ENCODE measurements around the gene MRPS18A. TPM values are rescaled to one million over a fixed set of nuclear protein-coding genes. Genes with fewer than 3 reads are reported as not detected.

The MRPS18A gene
- total and polyA plus RNA-seq, 2 of the 13 experiments (the other 11 are each of a cell fraction or from before 2014, with no cell fraction given) = 87.8 to 89.1 TPM

GRCh38 chr6:43667245-43668150 lies 20.1 kb downstream of the MRPS18A start (continued):
- TF ChIP-seq HIC2 (CRISPR knock-in tag; IDR thresholded peaks at IDR 0.05; ENCODE audit: low read depth) (peak; percentile 88; the same call in 1 of the 2 replicates), RBM39 (IDR thresholded peaks at IDR 0.05; ENCODE audit: low read depth, low read length, poor library complexity, severe bottlenecking) (peak; percentile 33), PATZ1 (CRISPR knock-in tag; IDR thresholded peaks at IDR 0.05) (peak; percentile 76), RARA (CRISPR knock-in tag; IDR thresholded peaks at IDR 0.05) (peak; percentile 41; the same call in 1 of the 2 replicates), ZNF382 (CRISPR knock-in tag; IDR thresholded peaks at IDR 0.05; ENCODE audit: borderline replicate concordance) (no peak), ZBTB14 (CRISPR knock-in tag; IDR thresholded peaks at IDR 0.05) (no peak), MEIS2 (CRISPR knock-in tag; IDR thresholded peaks at IDR 0.05) (peak; percentile 77; the same call in 1 of the 2 replicates), ZNF121 (CRISPR knock-in tag; IDR thresholded peaks at IDR 0.05) (no peak), ZNF281 (CRISPR knock-in tag; IDR thresholded peaks at IDR 0.05; ENCODE audit: borderline replicate concordance) (no peak; the same call in 1 of the 2 replicates), TSC22D2 (CRISPR knock-in tag; IDR thresholded peaks at IDR 0.05; ENCODE audit: borderline replicate concordance) (0 out of 2 replicates have a peak, but pooled peaks have one; percentile 14), RAD51 (IDR thresholded peaks at IDR 0.05; ENCODE audit: borderline replicate concordance) (no peak), ZFP36 (IDR thresholded peaks at IDR 0.05; ENCODE audit: borderline replicate concordance, low read depth, low read length, partially characterized antibody) (peak; percentile 34), TRIM24 (CRISPR knock-in tag; IDR thresholded peaks at IDR 0.05) (no peak), MTF1 (CRISPR knock-in tag; IDR thresholded peaks at IDR 0.05) (no peak), PTBP1 (IDR thresholded peaks at IDR 0.05; ENCODE audit: low read depth, low read length, poor library complexity, severe bottlenecking) (no peak), AHR (CRISPR knock-in tag; IDR thresholded peaks at IDR 0.05) (no peak), ZNF784 (CRISPR knock-in tag; IDR thresholded peaks at IDR 0.05; ENCODE audit: borderline replicate concordance) (peak; percentile 2; the same call in 1 of the 2 replicates), KDM5A (IDR thresholded peaks at IDR 0.05; ENCODE audit: borderline replicate concordance, low read length) (no peak)

All from HepG2 (cell line).